Loucy (cell line): Measurements from ENCODE around the gene IFNA21.
"Not testable (repeated sequence)": the region's sequence is repeated elsewhere in the genome, so short reads cannot be mapped to it uniquely, and the experiment has no call there.

Experiments
- CTCF ChIP-seq: fragments of 200-600 bp; sonication (generic); conservative IDR thresholded peaks from 2 replicates; pipeline ENCODE4 v1.5.1; 2014; ENCODE audit warnings: mild to moderate bottlenecking, antibody characterized with exemption, low read length
- EZH2phosphoT487 ChIP-seq: fragments of 200-600 bp; IDR thresholded peaks from 2 replicates; pipeline ENCODE4 v1.6.1; 2018; ENCODE audit warnings: antibody characterized with exemption, mild to moderate bottlenecking, moderate library complexity, borderline replicate concordance

GRCh38 chr9:21213411-21214326, 47.2 kb upstream of the IFNA21 start:
- TF ChIP-seq CTCF, result peak; percentile 61
- not testable (repeated sequence) for TF ChIP-seq EZH2phosphoT487
